ENCODE results near the gene RNF38. TPM values are rescaled to one million over a fixed set of nuclear protein-coding genes. Genes with fewer than 3 reads are reported as not detected.
A peak's percentile ranks its signal among the peaks of the same experiment; 100 is the strongest.

The RNF38 gene
- total RNA-seq, 1 experiment from 2014 or later: 18.1 TPM

DNA sequence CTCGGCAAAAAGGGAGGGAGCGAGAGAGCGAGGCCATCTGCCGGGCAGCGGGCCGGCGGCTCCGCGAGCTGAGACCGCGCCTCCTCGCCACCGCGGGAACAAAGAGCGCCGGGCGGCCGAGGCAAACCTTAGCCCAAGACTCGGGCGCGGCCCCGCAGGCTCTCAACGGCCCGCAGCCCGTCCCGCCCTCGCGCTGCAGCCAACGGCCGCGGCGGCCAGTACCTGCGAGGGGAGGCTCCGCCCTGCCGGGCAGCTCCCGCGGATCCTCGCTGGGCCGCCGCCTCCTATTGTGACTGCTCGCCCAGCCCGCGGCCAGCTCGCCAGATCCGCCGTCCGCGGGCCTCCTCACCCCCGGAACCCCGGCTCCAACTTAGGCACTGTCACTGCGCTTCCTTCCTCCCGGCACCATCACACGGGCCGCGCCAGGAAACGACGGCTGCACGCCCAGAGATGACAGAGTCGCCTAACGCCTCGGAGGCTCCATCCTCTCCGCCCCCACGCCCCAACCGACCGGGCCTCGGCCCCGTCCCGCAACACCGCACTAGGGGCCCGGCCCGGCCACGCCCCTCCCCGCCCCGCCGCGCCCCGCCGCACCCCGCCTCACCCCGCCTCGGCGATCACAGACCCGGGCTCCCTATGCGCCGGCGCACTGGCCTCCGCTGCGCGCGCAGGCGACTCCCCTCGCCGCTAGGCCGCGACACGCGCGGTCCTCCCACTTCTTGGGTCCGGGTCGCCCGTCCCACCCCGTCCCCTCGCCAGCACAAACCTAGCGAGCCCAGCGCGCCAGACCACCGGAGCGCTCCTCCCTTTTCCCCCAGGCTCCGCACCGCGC, 479 bp upstream of the RNF38 start:
- peak overlapping the region; percentile 65 to 85 for H3K4me3 ChIP-seq (replicated peaks in 1 of 2; ENCODE audit: low read depth in 1 of 2, low read length in 2 of 2)
- H4K20me1 ChIP-seq (ENCODE audit: insufficient read depth): no peaks in the 10 kb centered on the region
- peaks cover 43% of the 10 kb centered on the region for H3K79me2 ChIP-seq (ENCODE audit: insufficient read depth, low read length)
- H3K27ac ChIP-seq (ENCODE audit: low read depth, low read length): peak overlapping the region; percentile 90
- no peaks in the 10 kb centered on the region for H3K9me2 ChIP-seq (ENCODE audit: insufficient read depth)
- H2AFZ ChIP-seq (ENCODE audit: low read depth, low read length, poor library complexity, severe bottlenecking): no peak overlapping the region
- H3K9me3 ChIP-seq (ENCODE audit: control insufficient read depth in 1 of 2, insufficient read depth in 1 of 2, low read depth in 1 of 2, low read length in 2 of 2): no peaks in the 10 kb centered on the region
- ChIA-PET CTCF (interaction anchor here (0.7 kb wide), 1 partner anchor 8 kb away, joined by 3 read pairs; no protein-coding TSS in a partner anchor), RAD21 (ENCODE audit: low non-redundant PET in 1 of 2, low total read pairs in 2 of 2, uncharacterized antibody in 2 of 2, unreplicated experiment in 2 of 2) (no interaction called here), POLR2A (no interaction called here)
- no peaks in the 10 kb centered on the region for H3K36me3 ChIP-seq (ENCODE audit: control insufficient read depth in 1 of 2, insufficient read depth in 2 of 2, low read length in 2 of 2)
- intact Hi-C loops (cut with micrococcal nuclease): loop anchor here (10.0 kb wide), 1 partner anchor 224 kb away; no protein-coding TSS in a partner anchor
- peak overlapping the region; percentile 90 for H3K4me2 ChIP-seq (ENCODE audit: low read length)
- peaks cover 7 to 23% of the 10 kb centered on the region in 2 experiments; a peak in 3 of 4 replicates for H3K4me1 ChIP-seq (ENCODE audit: control insufficient read depth in 1 of 2, insufficient read depth in 2 of 2, low read length in 2 of 2)
- peak; percentile 85 for ATAC-seq
- H3K27me3 ChIP-seq (ENCODE audit: insufficient read depth, low read length): no peaks in the 10 kb centered on the region
- no TSS peak for BruUV-seq (replicated peaks)
- DNase-seq (ENCODE audit: low read depth, low spot score): peak; percentile 57
- H3K9ac ChIP-seq (ENCODE audit: low read length): peak overlapping the region; percentile 71
- peak; percentile 70 for TF ChIP-seq POLR2AphosphoS5 (IDR thresholded peaks at IDR 0.05; ENCODE audit: low read depth, low read length)
- no peak for TF ChIP-seq YY1 (IDR thresholded peaks at IDR 0.05; ENCODE audit: extremely low read depth, insufficient replicate concordance, low read depth, low read length)
- TF ChIP-seq ATF3 (IDR thresholded peaks at IDR 0.05): no peak
- TF ChIP-seq ZNF274 (IDR thresholded peaks at IDR 0.05; ENCODE audit: low read depth, low read length): no peak
- no peak for TF ChIP-seq CTCF (IDR thresholded peaks at IDR 0.05 in 2 of 3, conservative IDR thresholded peaks at IDR 0.05 in 1 of 3; ENCODE audit: borderline replicate concordance in 1 of 3, insufficient read depth in 1 of 3, low read depth in 2 of 3, low read length in 2 of 3)
- no peak; the same call in 1 of the 2 replicates for TF ChIP-seq SRF (IDR thresholded peaks at IDR 0.05; ENCODE audit: low read depth)
- TF ChIP-seq EZH2 (IDR thresholded peaks at IDR 0.05): no peak
- no peak for TF ChIP-seq ZBTB33 (IDR thresholded peaks at IDR 0.05; ENCODE audit: extremely low read depth, insufficient replicate concordance, low read length)
- TF ChIP-seq TCF7L2 (IDR thresholded peaks at IDR 0.05; ENCODE audit: borderline replicate concordance, extremely low read depth, insufficient read depth, insufficient read length): peak; percentile 72
- TF ChIP-seq SP1 (IDR thresholded peaks at IDR 0.05; ENCODE audit: low read depth): 0 out of 2 replicates have a peak, but pooled peaks have one; percentile 19
- no peak for TF ChIP-seq RAD21 (IDR thresholded peaks at IDR 0.05; ENCODE audit: low read depth)
- TF ChIP-seq, protein P1, sequence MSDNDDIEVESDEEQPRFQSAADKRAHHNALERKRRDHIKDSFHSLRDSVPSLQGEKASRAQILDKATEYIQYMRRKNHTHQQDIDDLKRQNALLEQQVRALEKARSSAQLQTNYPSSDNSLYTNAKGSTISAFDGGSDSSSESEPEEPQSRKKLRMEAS (IDR thresholded peaks at IDR 0.05): peak; percentile 85
- peak; percentile 29 for TF ChIP-seq POLR2A (IDR thresholded peaks at IDR 0.05; ENCODE audit: borderline replicate concordance, extremely low read depth, insufficient read depth, insufficient read length)
- TF ChIP-seq ELF1 (IDR thresholded peaks at IDR 0.05; ENCODE audit: borderline replicate concordance, low read depth): no peak
- no peak for TF ChIP-seq JUND (IDR thresholded peaks at IDR 0.05)
- TF ChIP-seq CBX3 (IDR thresholded peaks at IDR 0.05; ENCODE audit: low read depth): no peak
- TF ChIP-seq, protein P2, sequence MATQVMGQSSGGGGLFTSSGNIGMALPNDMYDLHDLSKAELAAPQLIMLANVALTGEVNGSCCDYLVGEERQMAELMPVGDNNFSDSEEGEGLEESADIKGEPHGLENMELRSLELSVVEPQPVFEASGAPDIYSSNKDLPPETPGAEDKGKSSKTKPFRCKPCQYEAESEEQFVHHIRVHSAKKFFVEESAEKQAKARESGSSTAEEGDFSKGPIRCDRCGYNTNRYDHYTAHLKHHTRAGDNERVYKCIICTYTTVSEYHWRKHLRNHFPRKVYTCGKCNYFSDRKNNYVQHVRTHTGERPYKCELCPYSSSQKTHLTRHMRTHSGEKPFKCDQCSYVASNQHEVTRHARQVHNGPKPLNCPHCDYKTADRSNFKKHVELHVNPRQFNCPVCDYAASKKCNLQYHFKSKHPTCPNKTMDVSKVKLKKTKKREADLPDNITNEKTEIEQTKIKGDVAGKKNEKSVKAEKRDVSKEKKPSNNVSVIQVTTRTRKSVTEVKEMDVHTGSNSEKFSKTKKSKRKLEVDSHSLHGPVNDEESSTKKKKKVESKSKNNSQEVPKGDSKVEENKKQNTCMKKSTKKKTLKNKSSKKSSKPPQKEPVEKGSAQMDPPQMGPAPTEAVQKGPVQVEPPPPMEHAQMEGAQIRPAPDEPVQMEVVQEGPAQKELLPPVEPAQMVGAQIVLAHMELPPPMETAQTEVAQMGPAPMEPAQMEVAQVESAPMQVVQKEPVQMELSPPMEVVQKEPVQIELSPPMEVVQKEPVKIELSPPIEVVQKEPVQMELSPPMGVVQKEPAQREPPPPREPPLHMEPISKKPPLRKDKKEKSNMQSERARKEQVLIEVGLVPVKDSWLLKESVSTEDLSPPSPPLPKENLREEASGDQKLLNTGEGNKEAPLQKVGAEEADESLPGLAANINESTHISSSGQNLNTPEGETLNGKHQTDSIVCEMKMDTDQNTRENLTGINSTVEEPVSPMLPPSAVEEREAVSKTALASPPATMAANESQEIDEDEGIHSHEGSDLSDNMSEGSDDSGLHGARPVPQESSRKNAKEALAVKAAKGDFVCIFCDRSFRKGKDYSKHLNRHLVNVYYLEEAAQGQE (IDR thresholded peaks at IDR 0.05; ENCODE audit: low read depth): no peak
- TF ChIP-seq ZFX (IDR thresholded peaks at IDR 0.05): peak; percentile 72
